Endodermal cell (in vitro differentiated cells): ENCODE measurements around the gene ZMYM2. TPM values are rescaled to one million over a fixed set of nuclear protein-coding genes. Genes with fewer than 3 reads are reported as not detected.

ENCODE experiments used
- DNase-seq: peaks from one replicate; pipeline ENCODE4 v3.0.0-alpha.2; 2017
- H3K27ac ChIP-seq: 2 replicates; pipeline ENCODE4 v1.5.1; 2013; ENCODE audit warnings: mild to moderate bottlenecking, low read depth, low read length, moderate library complexity
- H3K27me3 ChIP-seq: 2 replicates; pipeline ENCODE4 v1.6.1; 2013; ENCODE audit warnings: mild to moderate bottlenecking, low read length, moderate library complexity; ENCODE audit not compliant: insufficient read depth, control insufficient read depth, poor library complexity, severe bottlenecking
- H3K36me3 ChIP-seq: 2 replicates; pipeline ENCODE4 v1.7.0; 2013; ENCODE audit warnings: mild to moderate bottlenecking, low read length, moderate library complexity; ENCODE audit not compliant: control insufficient read depth, insufficient read depth
- H3K4me1 ChIP-seq: one replicate; pipeline ENCODE4 v1.7.0; 2013; ENCODE audit warnings: low read length; ENCODE audit not compliant: control insufficient read depth, insufficient read depth
- H3K4me3 ChIP-seq: 2 replicates; pipeline ENCODE4 v1.5.1; 2013; ENCODE audit warnings: mild to moderate bottlenecking, low read length, moderate library complexity
- H3K9ac ChIP-seq: 2 replicates; pipeline ENCODE4 v1.6.1; 2013; ENCODE audit warnings: mild to moderate bottlenecking, low read length, moderate library complexity; ENCODE audit not compliant: poor library complexity, severe bottlenecking; ENCODE audit errors: extremely low read depth
- H3K9me3 ChIP-seq: 2 replicates; pipeline ENCODE4 v1.6.1; 2013; ENCODE audit warnings: mild to moderate bottlenecking, low read length, moderate library complexity; ENCODE audit not compliant: control insufficient read depth
- H3K27ac Mint-ChIP-seq: 2 replicates; pipeline ENCODE4 v1.8.0; 2020; ENCODE audit warnings: mixed read lengths
- H3K27me3 Mint-ChIP-seq: 2 replicates; pipeline ENCODE4 v1.8.0; 2021; ENCODE audit warnings: mild to moderate bottlenecking, mixed read lengths; ENCODE audit not compliant: insufficient read depth
- H3K36me3 Mint-ChIP-seq: 2 replicates; pipeline ENCODE4 v1.8.0; 2020; ENCODE audit warnings: low read depth, mixed read lengths
- H3K4me1 Mint-ChIP-seq: 2 replicates; pipeline ENCODE4 v1.8.0; 2020; ENCODE audit warnings: mixed read lengths
- H3K4me3 Mint-ChIP-seq: 2 replicates; pipeline ENCODE4 v1.8.0; 2020; ENCODE audit warnings: mild to moderate bottlenecking, moderate library complexity, mixed read lengths
- H3K9me3 Mint-ChIP-seq: 2 replicates; pipeline ENCODE4 v1.8.0; 2020; ENCODE audit warnings: mild to moderate bottlenecking, mixed read lengths
- WGBS, 2 experiments: methylation state at CpG; one replicate each; pipeline versions ENCODE4 v1.1.5 to v1.1.7; 2013; ENCODE audit warnings: missing lambda C conversion rate in 2 of 2, mixed read lengths in 1 of 2; ENCODE audit not compliant: insufficient coverage in 1 of 2, insufficient read length in 1 of 2; 5-methylcytosine and 5-hydroxymethylcytosine counted together
- total RNA-seq, 2 donors: library from RNA; stranded (reverse); fragmentation: NEBNext Ultra II Directional in 1 of 2; extraction: Animal tissue kit (Norgen Biotek cat#: 25700) in 1 of 2; gene quantifications; 2 replicates in 1 of 2; 3 replicates in 1 of 2; pipeline ENCODE4 v1.2.1, GENCODE V29; 2021
- TF ChIP-seq, protein P1 (sequence below): fragments of 200-600 bp; sonication (generic); conservative IDR thresholded peaks from 2 replicates; pipeline ENCODE4 v1.5.0; 2021; ENCODE audit warnings: antibody characterized with exemption, mild to moderate bottlenecking

Gene ZMYM2
- total RNA-seq, 2 donors from 2014 or later: 200 to 207 TPM

GRCh38 chr13:19981685-19982238 is 23.2 kb downstream of the ZMYM2 start:
- H3K36me3 Mint-ChIP-seq: peaks cover 50% of the 10 kb centered on the region
- DNase-seq: no peak
- no peak overlapping the region for H3K4me3 Mint-ChIP-seq
- TF ChIP-seq, protein P1, sequence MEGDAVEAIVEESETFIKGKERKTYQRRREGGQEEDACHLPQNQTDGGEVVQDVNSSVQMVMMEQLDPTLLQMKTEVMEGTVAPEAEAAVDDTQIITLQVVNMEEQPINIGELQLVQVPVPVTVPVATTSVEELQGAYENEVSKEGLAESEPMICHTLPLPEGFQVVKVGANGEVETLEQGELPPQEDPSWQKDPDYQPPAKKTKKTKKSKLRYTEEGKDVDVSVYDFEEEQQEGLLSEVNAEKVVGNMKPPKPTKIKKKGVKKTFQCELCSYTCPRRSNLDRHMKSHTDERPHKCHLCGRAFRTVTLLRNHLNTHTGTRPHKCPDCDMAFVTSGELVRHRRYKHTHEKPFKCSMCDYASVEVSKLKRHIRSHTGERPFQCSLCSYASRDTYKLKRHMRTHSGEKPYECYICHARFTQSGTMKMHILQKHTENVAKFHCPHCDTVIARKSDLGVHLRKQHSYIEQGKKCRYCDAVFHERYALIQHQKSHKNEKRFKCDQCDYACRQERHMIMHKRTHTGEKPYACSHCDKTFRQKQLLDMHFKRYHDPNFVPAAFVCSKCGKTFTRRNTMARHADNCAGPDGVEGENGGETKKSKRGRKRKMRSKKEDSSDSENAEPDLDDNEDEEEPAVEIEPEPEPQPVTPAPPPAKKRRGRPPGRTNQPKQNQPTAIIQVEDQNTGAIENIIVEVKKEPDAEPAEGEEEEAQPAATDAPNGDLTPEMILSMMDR: no peak
- Histone ChIP-seq H3K36me3 (peaks cover 57% of the 10 kb centered on the region), H3K27me3 (no peaks in the 10 kb centered on the region), H3K27ac (no peak overlapping the region), H3K4me1 (no peaks in the 10 kb centered on the region), H3K4me3 (no peak overlapping the region), H3K9ac (no peak overlapping the region), H3K9me3 (peaks cover 22% of the 10 kb centered on the region)
- no peaks in the 10 kb centered on the region for H3K27me3 Mint-ChIP-seq
- peak overlapping the region; percentile 15 for H3K27ac Mint-ChIP-seq
- H3K4me1 Mint-ChIP-seq: peaks cover 23% of the 10 kb centered on the region
- WGBS, 2 experiments: 90 to 100% methylated on average over 2 to 3 of the region's 3 CpGs
- H3K9me3 Mint-ChIP-seq: peaks cover 7% of the 10 kb centered on the region

- no peak for DNase-seq
- H3K9me3 Mint-ChIP-seq: peaks cover 4% of the 10 kb centered on the region
- Histone ChIP-seq H3K36me3 (peaks cover 49% of the 10 kb centered on the region), H3K27ac (no peak overlapping the region), H3K4me1 (no peaks in the 10 kb centered on the region), H3K4me3 (no peak overlapping the region), H3K27me3 (no peaks in the 10 kb centered on the region), H3K9ac (no peak overlapping the region), H3K9me3 (peaks cover 18% of the 10 kb centered on the region)
- no peak overlapping the region for H3K4me3 Mint-ChIP-seq
- H3K27ac Mint-ChIP-seq: peak overlapping the region; percentile 27
- TF ChIP-seq, protein P1: no peak
- H3K36me3 Mint-ChIP-seq: peaks cover 45% of the 10 kb centered on the region
- H3K4me1 Mint-ChIP-seq: peaks cover 23% of the 10 kb centered on the region
- H3K27me3 Mint-ChIP-seq: no peaks in the 10 kb centered on the region
- 90 to 96% methylated on average over 3 to 4 of the region's 5 CpGs for WGBS, 2 experiments
Observed at GRCh38 chr13:19982447-19983043, 24.0 kb downstream of the ZMYM2 start.

- Histone ChIP-seq H3K27me3 (no peaks in the 10 kb centered on the region), H3K4me1 (no peaks in the 10 kb centered on the region), H3K9me3 (peaks cover under 1% of the 10 kb centered on the region), H3K9ac (peak overlapping the region; percentile 13), H3K27ac (no peak overlapping the region), H3K4me3 (no peak overlapping the region), H3K36me3 (peaks cover 50% of the 10 kb centered on the region)
- no peak for DNase-seq
- TF ChIP-seq, protein P1: peak; percentile 80
- H3K4me3 Mint-ChIP-seq: no peak overlapping the region
- H3K27ac Mint-ChIP-seq: peak overlapping the region; percentile 92
- H3K4me1 Mint-ChIP-seq: peaks cover 27% of the 10 kb centered on the region
- peaks cover 32% of the 10 kb centered on the region for H3K36me3 Mint-ChIP-seq
- whole genome bisulfite sequencing, 2 experiments: 49 to 71% methylated on average over 3 to 5 of the region's 5 CpGs
- no peaks in the 10 kb centered on the region for H3K27me3 Mint-ChIP-seq
- H3K9me3 Mint-ChIP-seq: no peaks in the 10 kb centered on the region
Observed at GRCh38 chr13:19984430-19985218, 26.1 kb downstream of the ZMYM2 start.
